OCI-LY7 (cell line): ENCODE measurements around the gene MYO1C. TPM values are rescaled to one million over a fixed set of nuclear protein-coding genes. Genes with fewer than 3 reads are reported as not detected.
"Not testable (repeated sequence)": the region's sequence is repeated elsewhere in the genome, so short reads cannot be mapped to it uniquely, and the experiment has no call there.

Experiments used
- BruUV-seq: library from RNA; stranded (reverse); fragments of 400-500 nt; replicated peaks from 2 replicates; lab custom pipeline; 2021; lab: Mats Ljungman, UMichigan
- CTCF ChIA-PET: fragments of 300-600 bp; sonication (Branson Sonifier 250); formaldehyde crosslinking; loops from one replicate; lab custom pipeline; 2022; ENCODE audit warnings: antibody characterized with exemption; ENCODE audit not compliant: unreplicated experiment; lab: Charles Lee
- POLR2A ChIA-PET: fragments of 300-600 bp; sonication (Branson Sonifier 250); formaldehyde crosslinking; loops from one replicate; lab custom pipeline; 2022; ENCODE audit warnings: antibody characterized with exemption; lab: Charles Lee
- DNase-seq: peaks from one replicate; pipeline ENCODE4 v3.0.0-alpha.2; 2015; ENCODE audit warnings: low spot score
- H2AFZ ChIP-seq: fragments of 200-600 bp; sonication (generic), shearing (Covaris generic); 2 replicates; pipeline ENCODE4 v1.6.1; 2014; ENCODE audit warnings: mild to moderate bottlenecking, antibody characterized with exemption, low read length, moderate library complexity
- H3K27ac ChIP-seq: fragments of 200-600 bp; sonication (generic); 2 replicates; pipeline ENCODE4 v1.5.1; 2014; ENCODE audit warnings: mixed run types, low read depth, mild to moderate bottlenecking, moderate library complexity, low read length, inconsistent platforms; ENCODE audit not compliant: poor library complexity, severe bottlenecking
- H3K36me3 ChIP-seq: fragments of 200-600 bp; sonication (generic); 2 replicates; pipeline ENCODE4 v1.6.1; 2014; ENCODE audit warnings: mild to moderate bottlenecking, antibody characterized with exemption, low read length, moderate library complexity, mixed read lengths; ENCODE audit not compliant: insufficient read depth
- H3K4me1 ChIP-seq: fragments of 200-600 bp; sonication (generic); 2 replicates; pipeline ENCODE4 v1.5.1; 2014; ENCODE audit warnings: mild to moderate bottlenecking, low read length; ENCODE audit not compliant: insufficient read depth, poor library complexity, severe bottlenecking
- H3K4me2 ChIP-seq: fragments of 200-600 bp; sonication (generic); 2 replicates; pipeline ENCODE4 v1.6.1; 2014; ENCODE audit warnings: mild to moderate bottlenecking, low read length
- H3K4me3 ChIP-seq: fragments of 200-600 bp; sonication (generic); 2 replicates; pipeline ENCODE4 v1.5.1; 2014; ENCODE audit warnings: mild to moderate bottlenecking, low read depth, low read length; ENCODE audit not compliant: poor library complexity, severe bottlenecking
- H3K79me2 ChIP-seq: fragments of 200-600 bp; sonication (generic); 2 replicates; pipeline ENCODE4 v1.6.1; 2016; ENCODE audit warnings: low read depth, mild to moderate bottlenecking, low read length, moderate library complexity, mixed read lengths; ENCODE audit not compliant: insufficient read depth
- H3K9me2 ChIP-seq: fragments of 200-600 bp; sonication (generic); 2 replicates; pipeline ENCODE4 v1.6.1; 2016; ENCODE audit warnings: mild to moderate bottlenecking, low read length, mixed read lengths; ENCODE audit not compliant: insufficient read depth
- H3K9me3 ChIP-seq: fragments of 200-600 bp; sonication (generic); 2 replicates; pipeline ENCODE4 v1.6.1; 2014; ENCODE audit warnings: mild to moderate bottlenecking, mixed run types, low read length, mixed read lengths
- H4K20me1 ChIP-seq: fragments of 200-600 bp; sonication (generic); 2 replicates; pipeline ENCODE4 v1.6.1; 2014; ENCODE audit warnings: mild to moderate bottlenecking, antibody characterized with exemption, low read length, moderate library complexity, mixed read lengths; ENCODE audit not compliant: insufficient read depth
- CTCF ChIP-seq: fragments of 200-600 bp; sonication (generic); conservative IDR thresholded peaks from 2 replicates; pipeline ENCODE4 v1.5.1; 2014; ENCODE audit warnings: mild to moderate bottlenecking, antibody characterized with exemption, low read length, moderate library complexity, mixed read lengths
- EZH2phosphoT487 ChIP-seq: fragments of 200-600 bp; sonication (generic); IDR thresholded peaks from 2 replicates; pipeline ENCODE4 v1.6.1; 2018; ENCODE audit warnings: low read depth, borderline replicate concordance, mild to moderate bottlenecking, mixed run types, antibody characterized with exemption, low read length, moderate library complexity, mixed read lengths
- intact Hi-C: fragments of 100-400 bp; cut with micrococcal nuclease; formaldehyde crosslinking; loops from one replicate; pipeline ENCODE4 v1.10.0; 2022; ENCODE audit not compliant: unreplicated experiment
- total RNA-seq, 2 experiments: library from RNA; depleted of rRNA in 1 of 2; stranded (reverse); fragments of >200 nt in 1 of 2; shearing (Covaris generic) in 1 of 2; gene quantifications; 2 replicates each; pipeline ENCODE4 v1.2.3, GENCODE V29; 2014 to 2022

Gene MYO1C
- total RNA-seq, 2 experiments from 2014 or later = 17.2 to 74.4 TPM

GRCh38 chr17:1421470-1421869, 71.0 kb downstream of the MYO1C start:
- Histone ChIP-seq H3K9me3 (no peaks in the 10 kb centered on the region), H4K20me1 (no peaks in the 10 kb centered on the region), H3K36me3 (peaks cover 76% of the 10 kb centered on the region), H3K27ac (no peak overlapping the region), H3K9me2 (no peaks in the 10 kb centered on the region), H3K4me2 (no peak overlapping the region), H2AFZ (no peak overlapping the region), H3K79me2 (peaks cover 5% of the 10 kb centered on the region; the same call in 1 of the 2 replicates), H3K4me3 (no peak overlapping the region), H3K4me1 (no peaks in the 10 kb centered on the region)
- DNase-seq = no peak
- intact Hi-C loops = no loop called here
- POLR2A ChIA-PET = no interaction called here
- BruUV-seq = no TSS peak
- no peak for TF ChIP-seq CTCF
- CTCF ChIA-PET = no interaction called here

GRCh38 chr17:1420981-1421380, 71.5 kb downstream of the MYO1C start:
- intact Hi-C loops = no loop called here
- no TSS peak for BruUV-seq
- Histone ChIP-seq H3K27ac (no peak overlapping the region), H3K9me3 (no peaks in the 10 kb centered on the region), H3K4me3 (no peak overlapping the region), H3K36me3 (peaks cover 72% of the 10 kb centered on the region), H3K4me2 (no peak overlapping the region), H3K79me2 (peaks cover 5% of the 10 kb centered on the region; the same call in 1 of the 2 replicates), H3K9me2 (no peaks in the 10 kb centered on the region), H3K4me1 (no peaks in the 10 kb centered on the region), H4K20me1 (no peaks in the 10 kb centered on the region), H2AFZ (no peak overlapping the region)
- POLR2A ChIA-PET = no interaction called here
- TF ChIP-seq CTCF = no peak
- TF ChIP-seq EZH2phosphoT487 = no peak
- CTCF ChIA-PET = no interaction called here
- DNase-seq = no peak

GRCh38 chr17:1420163-1420562, 72.3 kb downstream of the MYO1C start:
- Histone ChIP-seq H3K36me3 (peaks cover 64% of the 10 kb centered on the region), H3K79me2 (no peaks in the 10 kb centered on the region), H3K4me2 (no peak overlapping the region), H3K9me3 (no peaks in the 10 kb centered on the region), H3K27ac (no peak overlapping the region), H3K4me3 (no peak overlapping the region), H3K9me2 (no peaks in the 10 kb centered on the region), H3K4me1 (no peaks in the 10 kb centered on the region), H4K20me1 (no peaks in the 10 kb centered on the region), H2AFZ (no peak overlapping the region)
- ChIA-PET POLR2A (no interaction called here), CTCF (no interaction called here)
- TF ChIP-seq CTCF = no peak
- TF ChIP-seq EZH2phosphoT487 = no peak
- BruUV-seq = no TSS peak
- no peak for DNase-seq
- intact Hi-C loops = no loop called here

GRCh38 chr17:1418476-1418875, 74.0 kb downstream of the MYO1C start:
- H3K27ac ChIP-seq, CTCF ChIA-PET, H4K20me1 ChIP-seq, BruUV-seq, H3K4me3 ChIP-seq, H3K79me2 ChIP-seq, H3K9me3 ChIP-seq, DNase-seq, H3K9me2 ChIP-seq, POLR2A ChIA-PET, intact Hi-C loops, H2AFZ ChIP-seq, H3K4me1 ChIP-seq, H3K4me2 ChIP-seq: not testable (repeated sequence)
- H3K36me3 ChIP-seq = peaks cover 51% of the 10 kb centered on the region
